Breast epithelium (tissue), 3 donors: Measurements from ENCODE around the gene HNRNPUL2.

Source experiments
- CTCF ChIP-seq, 3 donors: fragments of 450-650 bp; IDR thresholded peaks; one replicate each; pipeline ENCODE4 v1.5.1; 2016 to 2017; ENCODE audit warnings: antibody characterized with exemption in 3 of 3, mild to moderate bottlenecking in 3 of 3, moderate library complexity in 3 of 3
- POLR2A ChIP-seq: fragments of 450-650 bp; IDR thresholded peaks from one replicate; pipeline ENCODE4 v1.6.1; 2016; ENCODE audit warnings: antibody characterized with exemption, mild to moderate bottlenecking, moderate library complexity
- POLR2AphosphoS5 ChIP-seq, 3 donors: sonication (generic); formaldehyde crosslinking; IDR thresholded peaks; one replicate each; pipeline ENCODE4 v1.6.1; 2017; ENCODE audit warnings: antibody characterized with exemption in 3 of 3

- TF ChIP-seq CTCF (IDR thresholded peaks at IDR 0.05) (no peak), POLR2AphosphoS5 (IDR thresholded peaks at IDR 0.05) (peak; percentile 66 to 95 (median 75)), POLR2A (no peak)
Observed at GRCh38 chr11:62771144-62772021, 44.1 kb upstream of the HNRNPUL2 start, which contains the start of gene TAF6L.
